ENCODE data around the gene CPZ. TPM values are rescaled to one million over a fixed set of nuclear protein-coding genes. Genes with fewer than 3 reads are reported as not detected.
A peak's percentile ranks its signal among the peaks of the same experiment; 100 is the strongest.

The CPZ gene
- total and polyA plus RNA-seq, 11 donors = 0.13 to 4.8 (median 0.26) TPM; not detected in 2

DNA sequence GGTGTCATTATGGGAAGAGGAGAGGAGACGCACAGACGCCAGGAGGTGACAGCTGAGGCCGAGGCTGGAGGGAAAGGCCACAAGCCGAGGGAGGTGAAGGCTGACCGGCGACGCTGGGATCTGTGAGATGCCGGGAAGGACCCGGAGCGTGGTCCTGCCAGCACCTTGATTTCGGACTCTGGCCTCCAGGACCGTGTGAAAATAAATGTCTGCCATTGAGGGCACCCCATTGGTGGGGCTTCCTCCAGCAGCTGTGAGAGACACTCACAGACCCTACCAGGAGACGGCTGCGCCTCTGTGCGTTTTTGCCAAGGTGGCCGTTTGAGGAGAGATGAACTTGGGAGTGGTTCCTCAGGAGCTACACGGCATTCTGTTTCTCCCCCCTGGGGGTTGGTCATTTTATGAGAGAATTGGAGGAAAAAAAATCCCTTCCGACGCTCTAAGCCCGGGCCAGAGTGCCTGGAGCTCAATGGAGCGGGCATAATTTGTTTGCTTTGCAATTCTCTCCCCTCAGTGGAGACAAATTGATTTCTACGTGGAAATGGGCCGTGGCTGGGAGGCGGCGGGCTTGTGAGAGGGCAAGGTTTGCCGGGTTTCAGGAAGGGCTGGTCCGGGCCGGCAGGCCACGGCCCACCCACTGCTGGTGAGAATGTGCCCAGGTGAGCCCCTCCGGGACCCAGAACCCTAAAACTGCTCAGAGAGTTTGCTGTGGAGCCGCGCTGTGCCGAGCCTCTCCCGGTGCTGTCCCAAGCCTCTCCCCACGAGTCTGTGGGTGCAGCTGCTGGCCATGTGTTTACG, 53.9 kb downstream of the CPZ start:
- Histone ChIP-seq H3K9me3 (no peaks in the 10 kb centered on the region), H3K27ac (no peak overlapping the region), H3K4me3 (no peak overlapping the region), H3K36me3 (no peaks in the 10 kb centered on the region), H3K4me1 (no peaks in the 10 kb centered on the region), H3K27me3 (peaks cover 0 to 50% (median 4%) of the 10 kb centered on the region in 9 donors)
- WGBS, 4 donors = 80 to 85% (median 83%) methylated on average over 36 of the region's 36 CpGs
- intact Hi-C loops (cut with DNase I) = no loop called here
- peak in 2 of 5 donors; percentile 6 to 24 for DNase-seq
- no peak for TF ChIP-seq POLR2A (IDR thresholded peaks at IDR 0.05)
- TF ChIP-seq, protein P1, sequence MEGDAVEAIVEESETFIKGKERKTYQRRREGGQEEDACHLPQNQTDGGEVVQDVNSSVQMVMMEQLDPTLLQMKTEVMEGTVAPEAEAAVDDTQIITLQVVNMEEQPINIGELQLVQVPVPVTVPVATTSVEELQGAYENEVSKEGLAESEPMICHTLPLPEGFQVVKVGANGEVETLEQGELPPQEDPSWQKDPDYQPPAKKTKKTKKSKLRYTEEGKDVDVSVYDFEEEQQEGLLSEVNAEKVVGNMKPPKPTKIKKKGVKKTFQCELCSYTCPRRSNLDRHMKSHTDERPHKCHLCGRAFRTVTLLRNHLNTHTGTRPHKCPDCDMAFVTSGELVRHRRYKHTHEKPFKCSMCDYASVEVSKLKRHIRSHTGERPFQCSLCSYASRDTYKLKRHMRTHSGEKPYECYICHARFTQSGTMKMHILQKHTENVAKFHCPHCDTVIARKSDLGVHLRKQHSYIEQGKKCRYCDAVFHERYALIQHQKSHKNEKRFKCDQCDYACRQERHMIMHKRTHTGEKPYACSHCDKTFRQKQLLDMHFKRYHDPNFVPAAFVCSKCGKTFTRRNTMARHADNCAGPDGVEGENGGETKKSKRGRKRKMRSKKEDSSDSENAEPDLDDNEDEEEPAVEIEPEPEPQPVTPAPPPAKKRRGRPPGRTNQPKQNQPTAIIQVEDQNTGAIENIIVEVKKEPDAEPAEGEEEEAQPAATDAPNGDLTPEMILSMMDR (IDR thresholded peaks at IDR 0.05) = no peak
- no peak for ATAC-seq

DNA sequence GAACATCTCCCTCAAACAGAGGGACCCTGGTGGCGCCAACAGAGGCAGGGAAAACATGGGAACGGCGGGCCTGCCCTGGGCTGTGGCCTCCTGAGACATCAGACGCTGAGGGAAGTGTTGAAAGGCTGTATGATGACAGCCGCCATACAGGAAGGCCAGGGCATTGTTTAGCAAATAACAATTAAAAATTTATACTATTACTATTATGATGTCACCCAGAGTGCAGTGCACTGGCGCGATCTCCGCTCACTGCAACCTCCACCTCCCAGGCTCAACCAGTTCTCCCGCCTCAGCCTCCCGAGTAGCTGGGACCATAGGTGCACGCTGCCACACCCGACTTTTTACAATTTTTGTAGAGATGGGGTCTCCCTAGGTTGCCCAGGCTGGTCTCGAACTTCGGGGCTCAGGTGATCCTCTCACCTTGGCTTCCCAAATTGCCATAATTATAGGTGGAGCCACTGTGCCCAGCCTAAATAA, 54.6 kb downstream of the CPZ start:
- intact Hi-C loops (cut with DNase I) = no loop called here
- WGBS, 4 donors = 75 to 81% (median 77%) methylated on average over 14 of the region's 14 CpGs

DNA sequence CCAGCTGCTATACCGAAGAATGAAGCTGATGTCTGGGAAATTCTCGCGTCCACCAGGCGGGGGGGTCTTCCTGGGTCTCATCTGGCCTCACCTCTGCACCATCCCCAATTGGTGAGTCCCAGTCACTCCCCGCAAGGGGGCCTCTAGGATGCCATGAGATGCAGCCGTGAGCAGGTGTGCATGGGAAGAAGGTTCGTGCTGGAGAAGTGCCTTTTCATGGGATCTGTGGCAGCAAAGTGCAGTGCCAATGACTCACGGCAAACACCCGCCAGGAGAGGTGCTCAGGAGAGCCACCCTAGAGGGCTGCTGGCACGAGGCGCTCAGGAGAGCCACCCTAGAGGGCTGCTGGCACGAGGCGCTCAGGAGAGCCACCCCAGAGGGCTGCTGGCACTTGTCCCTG, 55.1 kb downstream of the CPZ start:
- TF ChIP-seq, protein P1 (IDR thresholded peaks at IDR 0.05) = no peak
- no peak for TF ChIP-seq POLR2A (IDR thresholded peaks at IDR 0.05)
- Histone ChIP-seq H3K4me3 (no peak overlapping the region), H3K27ac (no peak overlapping the region), H3K9me3 (no peaks in the 10 kb centered on the region), H3K36me3 (no peaks in the 10 kb centered on the region), H3K4me1 (no peaks in the 10 kb centered on the region), H3K27me3 (peaks cover 0 to 51% (median 4%) of the 10 kb centered on the region in 9 donors)
- intact Hi-C loops (cut with DNase I) = no loop called here
- WGBS, 4 donors = 70 to 74% (median 72%) methylated on average over 13 of the region's 13 CpGs
- ATAC-seq = no peak
- DNase-seq = peak in 2 of 5 donors; percentile 14 to 51

More for the DNA sequence above, 54.6 kb downstream of the CPZ start:
- Histone ChIP-seq H3K4me1 (no peaks in the 10 kb centered on the region), H3K27me3 (peaks cover 0 to 53% (median 4%) of the 10 kb centered on the region in 9 donors), H3K27ac (no peak overlapping the region), H3K36me3 (no peaks in the 10 kb centered on the region), H3K4me3 (no peak overlapping the region), H3K9me3 (no peaks in the 10 kb centered on the region)
- peak in 1 of 5 donors; percentile 13 for DNase-seq
- ATAC-seq = no peak
- TF ChIP-seq POLR2A (IDR thresholded peaks at IDR 0.05) = no peak
- TF ChIP-seq, protein P1 (IDR thresholded peaks at IDR 0.05) = no peak

GRCh38 chr4:8648296-8648695, 55.7 kb downstream of the CPZ start:
- intact Hi-C loops (cut with DNase I) = no loop called here
- no peak for ATAC-seq
- Histone ChIP-seq H3K27ac (no peak overlapping the region), H3K4me3 (no peak overlapping the region), H3K4me1 (no peaks in the 10 kb centered on the region), H3K27me3 (peaks cover 0 to 51% (median 4%) of the 10 kb centered on the region in 9 donors), H3K9me3 (no peaks in the 10 kb centered on the region), H3K36me3 (no peaks in the 10 kb centered on the region)
- WGBS, 4 donors = 85 to 88% (median 86%) methylated on average over 6 of the region's 6 CpGs
- TF ChIP-seq, protein P1 (IDR thresholded peaks at IDR 0.05) = no peak
- no peak for TF ChIP-seq POLR2A (IDR thresholded peaks at IDR 0.05)
- DNase-seq = no peak

Measured in heart left ventricle (tissue), 16 donors.